GM21786 (cell line): ENCODE measurements around the gene AKAP6.
"Not testable (repeated sequence)": the region's sequence is repeated elsewhere in the genome, so short reads cannot be mapped to it uniquely, and the experiment has no call there.

Source experiments
- ATAC-seq: cut with Tn5 transposase; IDR thresholded peaks from one replicate; pipeline ENCODE4 v1.9.1; 2021; ENCODE audit not compliant: unreplicated experiment

AKAP6 gene

GRCh38 chr14:32737621-32738020, 408.5 kb downstream of the AKAP6 start:
- ATAC-seq: no peak

DNA sequence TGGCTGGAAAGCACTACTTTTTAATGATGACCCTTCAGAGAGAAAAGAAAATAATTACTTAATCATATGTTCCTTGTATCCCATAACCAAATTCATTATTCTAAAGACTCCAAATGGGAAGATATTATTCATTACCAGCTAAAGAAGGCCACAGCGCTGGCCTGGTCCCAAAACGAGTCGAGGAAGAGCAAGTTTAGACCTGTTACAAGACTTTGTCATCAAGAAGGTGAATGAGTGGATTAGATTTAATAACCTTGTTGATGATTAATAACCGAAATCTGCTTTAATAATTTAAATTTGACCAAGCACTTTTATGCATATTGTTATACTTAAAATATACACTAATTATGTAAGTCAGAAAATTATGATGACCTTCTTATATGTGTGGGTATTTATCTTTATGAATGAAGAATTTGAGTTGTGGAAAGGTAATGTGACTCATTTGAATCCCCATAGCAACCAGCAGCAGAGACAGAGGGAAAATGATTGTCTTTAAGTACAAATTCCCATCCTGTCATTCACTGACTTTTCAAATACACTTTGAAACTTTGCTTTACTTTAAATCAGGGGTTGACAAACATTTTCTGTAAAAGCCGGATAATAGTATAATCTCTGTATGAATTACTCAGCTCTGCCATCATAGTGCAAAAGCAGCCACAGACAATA, 409.2 kb downstream of the AKAP6 start:
- ATAC-seq: no peak

DNA sequence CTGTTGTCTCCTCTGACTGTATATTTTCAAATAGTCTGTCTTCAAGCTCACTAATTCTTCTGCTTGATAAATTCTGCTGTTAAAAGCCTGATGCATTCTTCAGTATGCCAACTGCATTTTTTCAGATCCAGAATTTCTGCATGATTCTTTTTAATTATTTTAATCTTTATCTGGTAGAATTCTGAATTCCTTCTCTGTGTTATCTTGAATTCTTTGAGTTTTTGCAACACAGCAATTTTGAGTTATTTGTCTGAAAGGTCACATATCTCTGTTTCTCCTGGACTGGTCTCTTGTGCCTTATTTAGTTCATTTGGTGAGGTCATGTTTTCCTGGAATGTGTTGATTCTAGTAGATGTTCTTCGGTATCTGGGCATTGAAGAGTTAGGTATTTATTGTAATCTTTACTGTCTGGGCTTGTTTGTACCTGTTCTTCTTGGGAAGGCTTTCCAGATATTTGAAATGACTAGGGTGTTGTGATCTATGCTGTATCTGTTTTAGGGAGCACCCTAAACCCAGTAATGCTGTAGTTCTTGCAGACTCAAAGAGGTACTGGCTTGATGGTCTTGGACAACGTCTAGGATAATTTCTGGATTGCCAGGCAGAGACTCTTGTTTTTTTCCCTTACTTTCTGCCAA, 415.8 kb downstream of the AKAP6 start:
- no peak for ATAC-seq

DNA sequence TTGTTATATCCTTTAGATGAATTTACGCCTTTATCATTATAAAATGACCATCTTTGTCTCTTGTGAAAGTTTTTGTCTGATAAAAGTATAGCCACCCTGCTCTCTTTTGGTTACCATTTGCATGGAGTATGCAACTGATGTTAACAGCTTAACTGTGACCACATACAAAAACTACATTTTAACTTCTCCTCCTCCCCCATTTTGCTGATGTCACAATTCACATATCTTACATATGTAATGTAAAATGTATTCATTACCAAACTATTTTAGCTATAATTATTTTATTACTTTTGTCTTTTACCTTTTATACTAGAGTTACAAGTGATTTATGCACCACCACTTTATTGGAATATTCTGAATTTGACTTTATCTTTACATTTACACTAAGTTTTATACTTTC, 425.1 kb downstream of the AKAP6 start:
- ATAC-seq: no peak

- no peak for ATAC-seq
Measured at GRCh38 chr14:32756173-32756572, 427.1 kb downstream of the AKAP6 start.

- no peak for ATAC-seq
Measured at GRCh38 chr14:32756775-32757174, 427.7 kb downstream of the AKAP6 start.

- no peak for ATAC-seq
Measured at GRCh38 chr14:32757568-32757967, 428.5 kb downstream of the AKAP6 start.

DNA sequence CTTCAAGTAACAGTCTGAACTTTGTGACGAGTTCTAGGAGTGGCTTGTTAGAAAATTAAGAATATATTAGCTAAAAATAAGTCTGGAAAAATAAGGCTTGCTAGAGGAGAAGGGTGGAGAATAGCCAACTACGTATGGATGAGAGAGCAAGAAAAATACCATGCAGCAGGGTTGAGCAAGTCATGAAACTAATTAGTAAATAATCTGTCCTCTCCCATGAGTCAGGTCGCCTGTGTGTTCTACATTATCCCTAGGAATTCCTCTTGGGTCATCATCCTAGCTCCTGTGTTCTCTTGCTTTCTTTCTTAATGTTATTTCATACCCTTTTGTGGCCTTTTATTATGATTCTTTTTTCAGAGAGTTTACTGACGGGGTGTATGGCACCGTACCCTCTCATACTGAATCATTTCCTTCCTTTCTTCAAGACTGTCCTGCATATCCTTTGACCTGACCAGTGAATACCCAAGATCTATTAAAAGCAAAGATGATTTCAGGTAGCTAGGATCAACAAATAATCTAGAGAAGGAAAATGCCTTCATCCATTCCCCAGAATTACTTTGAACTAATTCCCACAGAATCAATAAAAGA, 432.4 kb downstream of the AKAP6 start:
- no peak for ATAC-seq

DNA sequence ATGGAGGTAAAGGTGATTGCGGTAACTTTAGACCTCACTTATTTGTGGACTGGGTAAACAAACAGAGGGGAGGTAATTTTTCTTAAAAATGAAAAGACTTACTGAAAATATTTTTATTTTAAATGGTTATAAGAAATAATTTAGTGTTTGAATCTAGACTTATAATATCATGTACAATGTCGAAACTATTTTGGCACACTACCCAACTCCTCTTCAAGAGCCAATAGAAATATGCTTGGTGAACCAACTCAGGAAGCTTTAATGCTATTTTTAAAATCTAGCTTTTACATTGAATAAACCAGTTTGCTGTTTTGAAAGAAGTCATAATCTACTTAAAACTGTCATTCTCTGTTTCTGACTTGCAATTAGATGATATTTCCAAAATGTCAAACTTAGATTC, 433.8 kb downstream of the AKAP6 start:
- ATAC-seq: no peak

DNA sequence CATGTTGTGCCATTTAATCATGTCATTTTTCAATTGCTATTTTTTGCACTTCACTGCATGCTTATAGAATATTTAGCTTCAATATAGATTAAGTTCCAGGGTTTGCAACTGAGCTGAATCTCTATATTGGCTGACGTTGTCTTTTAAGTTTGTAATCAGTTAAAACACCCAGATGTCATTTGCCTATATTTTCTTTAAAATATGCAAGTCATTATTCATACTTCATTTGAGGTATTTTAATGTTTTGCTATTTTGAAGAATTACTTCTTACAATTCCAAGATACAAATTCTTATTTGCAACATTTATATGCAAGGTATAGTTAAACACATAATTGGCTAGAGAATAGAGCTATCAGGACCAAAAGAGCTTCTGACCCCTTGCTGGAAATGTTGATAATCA, 434.6 kb downstream of the AKAP6 start:
- no peak for ATAC-seq

- ATAC-seq: no peak
Measured at GRCh38 chr14:32764131-32764530, 435.0 kb downstream of the AKAP6 start.

DNA sequence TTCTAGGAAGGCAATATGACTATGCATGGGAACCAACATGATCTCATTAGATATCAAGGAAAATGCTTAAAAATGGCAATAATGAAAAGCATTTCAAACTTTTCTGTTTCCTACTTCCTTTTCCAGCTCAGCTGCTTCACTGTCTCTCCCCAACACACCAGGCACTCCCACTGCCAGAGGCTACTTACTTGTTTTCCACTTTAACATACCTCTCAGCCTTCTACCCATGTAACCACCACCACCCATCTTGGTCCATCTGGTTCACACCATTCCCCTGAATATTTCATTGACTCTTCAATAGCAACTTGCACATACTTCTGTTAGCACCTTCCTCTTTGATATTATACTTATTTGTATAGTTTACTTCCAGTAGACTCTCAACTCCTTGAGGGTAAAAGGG, 441.3 kb downstream of the AKAP6 start:
- no peak for ATAC-seq

GRCh38 chr14:32774214-32774613, 445.1 kb downstream of the AKAP6 start:
- no peak for ATAC-seq

GRCh38 chr14:32779840-32780239, 450.7 kb downstream of the AKAP6 start:
- no peak for ATAC-seq

DNA sequence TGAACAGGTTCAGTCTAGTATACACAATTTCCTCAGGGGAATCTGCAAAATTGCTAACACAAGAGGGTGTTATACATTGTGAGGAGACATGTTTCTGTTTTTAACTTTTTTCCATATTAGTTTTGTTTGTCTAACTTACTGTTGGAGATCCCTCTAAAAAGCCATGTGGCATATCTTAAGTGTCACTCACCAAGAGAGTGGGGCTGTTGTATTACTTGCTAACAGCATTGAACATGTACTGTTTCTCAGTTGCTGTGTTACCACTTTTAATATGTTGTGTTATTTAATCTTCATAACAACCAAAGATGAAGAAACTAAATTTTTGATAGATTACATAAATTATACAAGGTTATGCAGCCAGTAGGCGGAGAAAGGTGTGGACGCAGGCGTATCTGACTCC, 455.3 kb downstream of the AKAP6 start:
- no peak for ATAC-seq

- ATAC-seq: no peak
Measured at GRCh38 chr14:32785585-32785984, 456.5 kb downstream of the AKAP6 start.

GRCh38 chr14:32786886-32787285, 457.8 kb downstream of the AKAP6 start:
- ATAC-seq: no peak

DNA sequence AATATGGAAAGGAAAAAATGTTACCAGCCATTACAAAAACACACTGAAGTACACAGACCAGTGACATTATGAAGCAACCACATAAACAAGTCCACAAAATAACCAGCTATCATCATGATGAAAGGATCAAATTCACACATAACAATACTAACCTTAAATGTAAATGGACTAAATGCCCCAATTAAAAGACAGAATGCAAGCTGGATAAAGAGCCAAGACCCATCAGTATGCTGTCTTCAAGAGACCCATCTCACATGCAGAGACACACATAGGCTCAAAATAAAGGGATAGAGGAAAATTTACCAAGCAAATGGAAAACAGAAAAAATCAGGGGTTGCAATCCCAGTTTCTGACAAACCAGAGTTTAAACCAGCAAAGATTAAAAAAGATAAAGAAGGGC, 463.9 kb downstream of the AKAP6 start:
- ATAC-seq: not testable (repeated sequence)

DNA sequence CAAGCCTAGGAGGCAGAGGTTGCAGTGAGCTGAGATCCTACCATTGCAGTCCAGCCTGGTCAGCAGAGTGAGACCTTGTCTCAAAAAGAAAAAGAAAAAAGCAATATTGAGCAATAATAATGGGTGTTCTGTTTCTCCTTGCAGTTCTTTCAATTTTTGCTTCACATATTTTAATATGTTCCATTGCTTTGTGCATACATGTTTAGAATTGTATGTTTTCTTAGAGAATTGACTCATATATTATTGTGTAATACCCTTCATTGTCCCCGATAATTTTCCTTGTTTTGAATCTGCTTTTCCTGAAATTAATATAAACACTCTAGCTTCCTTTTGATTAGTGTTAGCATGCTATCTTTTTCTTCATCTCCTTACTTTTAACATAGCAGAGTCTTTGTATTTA, 471.2 kb downstream of the AKAP6 start:
- no peak for ATAC-seq

GRCh38 chr14:32802295-32802694, 473.2 kb downstream of the AKAP6 start:
- no peak for ATAC-seq

GRCh38 chr14:32805979-32806378, 476.9 kb downstream of the AKAP6 start:
- no peak for ATAC-seq

DNA sequence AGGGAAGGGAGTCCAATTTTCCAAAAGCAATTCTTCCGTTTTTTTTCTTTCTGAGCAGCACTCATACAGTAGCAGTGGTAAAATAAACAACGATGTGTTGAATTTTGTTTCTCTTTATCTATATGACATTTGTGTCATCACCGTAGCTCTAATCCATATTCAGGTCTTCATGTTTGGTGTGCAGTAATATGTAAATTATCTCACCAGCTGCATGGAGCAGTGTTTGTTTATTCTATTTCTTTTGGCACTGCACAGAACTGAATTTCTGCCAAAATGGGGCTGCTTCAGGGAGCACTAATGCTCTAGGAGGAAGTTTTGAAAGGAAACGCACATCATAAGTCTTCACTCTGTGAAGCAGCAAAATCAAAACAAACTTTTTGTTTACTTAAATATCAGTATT, 479.5 kb downstream of the AKAP6 start:
- no peak for ATAC-seq

DNA sequence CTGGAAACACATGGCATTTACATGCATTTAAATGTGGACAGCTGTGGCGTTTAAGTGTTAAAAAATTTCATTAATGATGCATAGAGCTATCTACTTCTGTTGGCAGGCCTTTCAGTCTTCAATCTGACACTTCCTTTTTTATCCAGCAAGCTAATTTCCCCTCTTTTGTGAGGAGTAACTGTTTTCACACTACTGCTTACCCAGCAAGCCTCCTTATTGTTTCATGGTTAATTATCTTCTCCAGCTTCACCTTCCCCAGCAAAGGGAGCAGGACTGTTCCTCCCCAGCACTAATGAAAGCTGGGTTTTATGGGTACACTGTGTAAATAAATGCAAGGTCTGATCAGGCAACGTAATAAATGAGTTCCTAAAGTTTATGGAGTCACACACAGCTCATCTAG, 480.2 kb downstream of the AKAP6 start:
- no peak for ATAC-seq
